ENCODE measurements around the gene MYL12B. TPM values are rescaled to one million over a fixed set of nuclear protein-coding genes. Genes with fewer than 3 reads are reported as not detected.

MYL12B gene
- polyA plus RNA-seq (2011; rRNA removed), result 484 and 498 TPM in 2 replicates
- 333 and 358 TPM in 2 replicates for polyA plus RNA-seq (2012; cell fraction: cytosol; rRNA removed)
- 118 and 127 TPM in 2 replicates for polyA plus RNA-seq (2012; cell fraction: nucleus; rRNA removed)
- polyA plus RNA-seq (2017; fragmentation: RNase III; extraction: RNeasy Plus Mini Kit Qiagen cat#74134 plus additional on column Dnase treatment), result 419 to 437 TPM (median 426 TPM) in 3 replicates
- 129 and 132 TPM in 2 replicates for polyA minus RNA-seq (2011; rRNA and poly(A)+ RNA removed)

GRCh38 chr18:3261373-3262233 lies at the start of gene MYL12B:
Gene MYL12B (plus strand): TSS chr18:3262133. CDS start chr18:3272899, 10,766 bp downstream.
- DNase-seq (ENCODE audit: low read depth in 1 of 2, low spot score in 1 of 2) (peak; percentile 43 to 82), FAIRE-seq (no peak), ATAC-seq (peak; percentile 89 to 93)
- ChIA-PET CTCF (no interaction called here), POLR2A (interaction anchor here (0.6 to 2.2 kb wide), 5 partner anchors 11 to 404 kb away, joined by 3 to 14 read pairs (median 3); no protein-coding TSS in a partner anchor)
- Histone ChIP-seq H3K9me3 (no peaks in the 10 kb centered on the region), H3K4me3 (peak within 1 kb of the TSS; percentile 94), H3K4me2 (peak within 1 kb of the TSS; percentile 94), H3K4me1 (peaks cover 42% of the 10 kb centered on the region), H3K27ac (peak within 1 kb of the TSS; percentile 99 to 100)
- WGBS (ENCODE audit: missing lambda C conversion rate), result under 1% methylated on average over 19 of the region's 84 CpGs
- peak; percentile 38 for TF ChIP-seq MAX (IDR thresholded peaks at IDR 0.05)
- TF ChIP-seq JUN (IDR thresholded peaks at IDR 0.05), result peak; percentile 67 to 89; a peak in 3 of 5 replicates
- TF ChIP-seq EP300 (IDR thresholded peaks at IDR 0.05), result peak in 1 of 2 experiments; percentile 36; a peak in 1 of 5 replicates
- TF ChIP-seq GATA3 (IDR thresholded peaks at IDR 0.05; ENCODE audit: borderline replicate concordance), result peak; percentile 86
- 0 out of 2 replicates have a peak, but pooled peaks have one; percentile 63 for TF ChIP-seq TFCP2L1 (CRISPR knock-in tag; IDR thresholded peaks at IDR 0.05)
- 0 out of 2 replicates have a peak, but pooled peaks have one; percentile 17 for TF ChIP-seq PBX3 (IDR thresholded peaks at IDR 0.05)
- peak; percentile 59 for TF ChIP-seq POLR2A (IDR thresholded peaks at IDR 0.05; ENCODE audit: low read length)
- TF ChIP-seq BHLHE40 (IDR thresholded peaks at IDR 0.05; ENCODE audit: low read depth, low read length), result 0 out of 2 replicates have a peak, but pooled peaks have one; percentile 26
- TF ChIP-seq, protein P1, sequence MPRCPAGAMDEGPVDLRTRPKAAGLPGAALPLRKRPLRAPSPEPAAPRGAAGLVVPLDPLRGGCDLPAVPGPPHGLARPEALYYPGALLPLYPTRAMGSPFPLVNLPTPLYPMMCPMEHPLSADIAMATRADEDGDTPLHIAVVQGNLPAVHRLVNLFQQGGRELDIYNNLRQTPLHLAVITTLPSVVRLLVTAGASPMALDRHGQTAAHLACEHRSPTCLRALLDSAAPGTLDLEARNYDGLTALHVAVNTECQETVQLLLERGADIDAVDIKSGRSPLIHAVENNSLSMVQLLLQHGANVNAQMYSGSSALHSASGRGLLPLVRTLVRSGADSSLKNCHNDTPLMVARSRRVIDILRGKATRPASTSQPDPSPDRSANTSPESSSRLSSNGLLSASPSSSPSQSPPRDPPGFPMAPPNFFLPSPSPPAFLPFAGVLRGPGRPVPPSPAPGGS (IDR thresholded peaks at IDR 0.05), result peak; percentile 36; the same call in 1 of the 3 replicates
- TF ChIP-seq PHF8 (IDR thresholded peaks at IDR 0.05; ENCODE audit: borderline replicate concordance, low read depth), result peak; percentile 74
- no peak for TF ChIP-seq ZFP36 (IDR thresholded peaks at IDR 0.05; ENCODE audit: borderline replicate concordance, partially characterized antibody)
- no peak for TF ChIP-seq MAZ (IDR thresholded peaks at IDR 0.05; ENCODE audit: borderline replicate concordance, low read depth, low read length)
- 0 out of 2 replicates have a peak, but pooled peaks have one; percentile 70 for TF ChIP-seq EHF (CRISPR knock-in tag; IDR thresholded peaks at IDR 0.05)
- TF ChIP-seq FOXS1 (CRISPR knock-in tag; IDR thresholded peaks at IDR 0.05), result no peak
- TF ChIP-seq REST (IDR thresholded peaks at IDR 0.05), result peak; percentile 41; the same call in 1 of the 2 replicates

DNA sequence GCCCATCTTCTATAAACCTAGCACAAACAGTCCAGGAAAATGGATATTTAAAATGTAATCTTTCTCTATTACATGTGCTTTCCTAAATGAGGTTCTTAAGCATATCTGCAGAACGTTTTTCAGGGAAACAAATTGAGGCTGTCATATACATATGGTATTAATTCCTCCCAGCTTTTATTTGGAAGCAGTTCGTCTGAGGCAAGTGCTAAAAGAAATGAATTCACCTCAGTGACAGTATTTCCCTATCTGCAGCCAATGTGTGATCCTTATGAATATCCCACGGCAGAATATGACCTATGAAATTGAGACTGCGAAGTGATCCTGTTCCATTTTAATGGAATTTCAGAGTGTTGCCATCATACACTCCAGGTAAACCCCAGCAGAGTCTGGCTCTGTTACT lies 49.3 kb upstream of the MYL12B start:
- Histone ChIP-seq H3K4me2 (no peak overlapping the region), H3K27ac (no peak overlapping the region), H3K4me1 (peaks cover 40% of the 10 kb centered on the region), H3K9me3 (no peaks in the 10 kb centered on the region), H3K4me3 (no peak overlapping the region)
- DNase-seq (ENCODE audit: low read depth in 1 of 2, low spot score in 1 of 2), result no peak
- no peak for ATAC-seq
- POLR2A ChIA-PET, result no interaction called here
- CTCF ChIA-PET, result no interaction called here
- TF ChIP-seq CBX2 (IDR thresholded peaks at IDR 0.05; ENCODE audit: borderline replicate concordance, low read depth) (no peak), HDAC2 (IDR thresholded peaks at IDR 0.05) (no peak)
- WGBS (ENCODE audit: missing lambda C conversion rate), result 58% methylated on average over 4 of the region's 4 CpGs
- FAIRE-seq, result no peak
